AG04449 (cell line): ENCODE results near the gene IKZF2.

ENCODE experiments used
- CTCF ChIA-PET: fragments of 350-600 bp; formaldehyde crosslinking; extraction: SDS; loops from one replicate; lab custom pipeline; 2021; ENCODE audit warnings: antibody characterized with exemption; lab: Yijun Ruan, JAX
- POLR2A ChIA-PET: fragments of 400-600, 350-600 bp; formaldehyde crosslinking; extraction: SDS; loops from one replicate; lab custom pipeline; 2020; ENCODE audit warnings: antibody characterized with exemption, inconsistent platforms; lab: Yijun Ruan, JAX
- DNase-seq: peaks from one replicate; pipeline ENCODE4 v3.0.0-alpha.2; 2010; ENCODE audit warnings: low read depth, low spot score
- H3K4me3 ChIP-seq: 2 replicates; pipeline ENCODE4 v1.5.1; 2011; ENCODE audit warnings: low read depth, mild to moderate bottlenecking, control low read depth, low read length
- TF ChIP-seq, protein P1 (sequence below): IDR thresholded peaks from one replicate; pipeline ENCODE4 v1.5.1; 2011; ENCODE audit warnings: mild to moderate bottlenecking, moderate library complexity, low read length, control low read depth, inconsistent platforms; ENCODE audit not compliant: insufficient read depth; ENCODE audit errors: missing control alignments

The IKZF2 gene

DNA sequence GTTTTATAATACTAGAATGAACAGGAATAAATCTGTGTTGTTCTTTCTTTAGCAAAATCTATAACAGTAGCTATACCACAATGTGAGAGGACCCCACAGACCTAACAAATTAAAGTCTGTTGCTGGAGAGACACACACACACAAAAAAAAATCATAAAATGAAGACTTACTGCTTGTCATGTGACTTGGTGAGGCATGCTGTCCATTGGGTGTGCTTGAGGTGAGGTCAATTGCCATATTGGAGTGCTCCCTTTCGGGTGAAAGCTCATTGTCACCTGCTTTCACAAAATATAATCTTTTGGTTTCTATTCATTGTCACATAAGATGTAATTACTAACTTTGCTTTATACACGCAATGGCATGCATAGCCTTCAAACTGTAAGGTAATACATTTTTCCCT, 3.9 kb downstream of the IKZF2 start:
- DNase-seq = no peak
- ChIA-PET CTCF (interaction anchor here (1.2 to 17.6 kb wide), 2 partner anchors 296 to 370 kb away, joined by 3 to 229 read pairs; no protein-coding TSS in a partner anchor), POLR2A (no interaction called here)
- TF ChIP-seq, protein P1, sequence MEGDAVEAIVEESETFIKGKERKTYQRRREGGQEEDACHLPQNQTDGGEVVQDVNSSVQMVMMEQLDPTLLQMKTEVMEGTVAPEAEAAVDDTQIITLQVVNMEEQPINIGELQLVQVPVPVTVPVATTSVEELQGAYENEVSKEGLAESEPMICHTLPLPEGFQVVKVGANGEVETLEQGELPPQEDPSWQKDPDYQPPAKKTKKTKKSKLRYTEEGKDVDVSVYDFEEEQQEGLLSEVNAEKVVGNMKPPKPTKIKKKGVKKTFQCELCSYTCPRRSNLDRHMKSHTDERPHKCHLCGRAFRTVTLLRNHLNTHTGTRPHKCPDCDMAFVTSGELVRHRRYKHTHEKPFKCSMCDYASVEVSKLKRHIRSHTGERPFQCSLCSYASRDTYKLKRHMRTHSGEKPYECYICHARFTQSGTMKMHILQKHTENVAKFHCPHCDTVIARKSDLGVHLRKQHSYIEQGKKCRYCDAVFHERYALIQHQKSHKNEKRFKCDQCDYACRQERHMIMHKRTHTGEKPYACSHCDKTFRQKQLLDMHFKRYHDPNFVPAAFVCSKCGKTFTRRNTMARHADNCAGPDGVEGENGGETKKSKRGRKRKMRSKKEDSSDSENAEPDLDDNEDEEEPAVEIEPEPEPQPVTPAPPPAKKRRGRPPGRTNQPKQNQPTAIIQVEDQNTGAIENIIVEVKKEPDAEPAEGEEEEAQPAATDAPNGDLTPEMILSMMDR = no peak
- no peak overlapping the region for H3K4me3 ChIP-seq

DNA sequence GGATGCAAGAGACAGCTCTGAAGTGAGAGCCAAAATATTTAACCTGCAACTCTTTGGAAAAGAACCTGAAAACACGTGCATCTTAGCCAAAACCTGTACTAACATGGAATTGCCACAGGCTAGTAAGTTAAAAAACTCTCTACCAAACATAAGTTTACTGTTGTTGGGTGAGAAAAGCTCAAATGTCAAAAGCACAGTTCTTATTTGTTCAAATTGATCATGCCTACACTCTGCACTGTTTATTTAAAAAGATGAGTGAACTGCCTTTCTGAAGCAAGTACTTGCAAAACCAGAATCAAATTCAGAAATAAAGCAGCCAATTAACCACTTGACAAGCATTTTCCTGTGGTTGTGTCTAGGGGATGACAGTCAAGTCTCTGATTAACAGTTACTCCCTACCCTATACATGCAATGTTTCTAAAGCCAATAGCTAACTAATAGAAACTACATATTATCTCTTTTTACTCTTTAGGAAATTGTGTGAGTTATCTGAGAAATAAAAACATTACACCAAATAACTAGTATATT, 5.6 kb downstream of the IKZF2 start:
- ChIA-PET POLR2A (no interaction called here), CTCF (interaction anchor here (1.0 to 17.6 kb wide), 2 partner anchors 369 to 459 kb away, joined by 3 to 229 read pairs; no protein-coding TSS in a partner anchor)
- DNase-seq = no peak
- H3K4me3 ChIP-seq = no peak overlapping the region
- TF ChIP-seq, protein P1 = no peak

GRCh38 chr2:213137064-213137463, 14.3 kb downstream of the IKZF2 start:
- DNase-seq = no peak
- POLR2A ChIA-PET = no interaction called here
- H3K4me3 ChIP-seq = no peak overlapping the region
- TF ChIP-seq, protein P1 = no peak
- CTCF ChIA-PET = no interaction called here

- no peak overlapping the region for H3K4me3 ChIP-seq
- CTCF ChIA-PET = no interaction called here
- POLR2A ChIA-PET = no interaction called here
- TF ChIP-seq, protein P1 = no peak
- DNase-seq = no peak
Observed at GRCh38 chr2:213129311-213129710, 22.1 kb downstream of the IKZF2 start.

GRCh38 chr2:213125646-213126347, 25.6 kb downstream of the IKZF2 start:
- ChIA-PET POLR2A (interaction anchor here (0.5 kb wide), 1 partner anchor 353 kb away, joined by 3 read pairs; no protein-coding TSS in a partner anchor), CTCF (interaction anchor here (0.9 to 1.7 kb wide), 4 partner anchors 9 to 27 kb away, joined by 3 to 5 read pairs (median 4); no protein-coding TSS in a partner anchor)
- H3K4me3 ChIP-seq = no peak overlapping the region
- TF ChIP-seq, protein P1 = no peak
- DNase-seq = no peak

DNA sequence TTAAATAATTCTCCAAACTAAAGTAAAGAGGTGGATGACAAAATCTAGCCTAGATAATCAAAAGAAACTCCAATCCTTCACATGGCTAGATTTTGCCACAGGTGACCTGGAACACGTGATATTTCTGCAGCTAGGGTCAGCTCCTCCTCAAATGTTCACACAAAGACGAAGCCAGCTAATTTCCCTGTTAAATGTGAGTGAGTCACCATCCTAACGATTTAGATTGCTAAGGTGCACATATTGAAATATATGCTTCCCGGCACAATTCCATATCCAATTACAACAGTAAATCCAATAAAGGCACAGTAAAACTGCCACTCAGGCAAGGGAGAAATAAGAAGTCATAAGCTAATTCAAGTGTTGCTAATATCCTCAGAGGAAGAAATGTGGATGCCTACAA, 28.7 kb downstream of the IKZF2 start:
- no peak overlapping the region for H3K4me3 ChIP-seq
- TF ChIP-seq, protein P1 = no peak
- CTCF ChIA-PET = interaction anchor here (0.9 to 1.5 kb wide), 2 partner anchors 27 to 345 kb away, joined by 3 to 4 read pairs; no protein-coding TSS in a partner anchor
- DNase-seq = no peak
- POLR2A ChIA-PET = no interaction called here
